B cell (primary cell): ENCODE measurements around the gene STARD6. TPM values are rescaled to one million over a fixed set of nuclear protein-coding genes. Genes with fewer than 3 reads are reported as not detected.
A peak's percentile ranks its signal among the peaks of the same experiment; 100 is the strongest.

Source experiments
- ATAC-seq: fragments of 200-7000 bp; cut with Tn5 transposase; one replicate; pipeline ENCODE4 v1.10.0; 2021; ENCODE audit warnings: low read depth, mild to moderate bottlenecking, moderate number of reproducible peaks, moderate library complexity
- CTCF ChIA-PET: fragments of 350-600 bp; sonication (Branson Sonifier 250); formaldehyde crosslinking; loops from one replicate; lab custom pipeline; 2021; ENCODE audit warnings: antibody characterized with exemption, inconsistent platforms; lab: Charles Lee
- POLR2A ChIA-PET: fragments of 350-600 bp; sonication (Branson Sonifier 250); formaldehyde crosslinking; loops from one replicate; lab custom pipeline; 2021; ENCODE audit warnings: antibody characterized with exemption; lab: Charles Lee
- DNase-seq: peaks from one replicate; pipeline ENCODE4 v3.0.0; 2013
- H2AFZ ChIP-seq: 2 replicates; pipeline ENCODE4 v1.6.1; 2012; ENCODE audit warnings: mild to moderate bottlenecking, low read depth, low read length; ENCODE audit not compliant: insufficient read depth, poor library complexity, severe bottlenecking
- H3K27ac ChIP-seq, 2 donors: 1 replicate in 1 of 2; 2 replicates in 1 of 2; pipeline ENCODE4 v1.5.1; 2012 to 2013; ENCODE audit warnings: low read length in 2 of 2, mild to moderate bottlenecking in 2 of 2, moderate library complexity in 1 of 2
- H3K27me3 ChIP-seq, 4 experiments: fragments of 200-600 bp in 1 of 4; sonication (generic) in 1 of 4; replicated peaks in 1 of 4; 1 replicate in 2 of 4; 2 replicates in 2 of 4; pipeline versions ENCODE4 v1.6.1 to v1.7.0; 2013 to 2016; ENCODE audit warnings: low read length in 3 of 4, mild to moderate bottlenecking in 2 of 4, mixed read lengths in 1 of 4, moderate library complexity in 1 of 4; ENCODE audit not compliant: insufficient read depth in 4 of 4, control insufficient read depth in 3 of 4; ENCODE audit errors: control extremely low read depth in 1 of 4
- H3K36me3 ChIP-seq, 2 experiments: replicated peaks in 1 of 2; 1 replicate in 1 of 2; 2 replicates in 1 of 2; pipeline versions ENCODE4 v1.6.1 to v1.7.1; 2013; ENCODE audit warnings: low read length in 1 of 2; ENCODE audit not compliant: insufficient read depth in 2 of 2, control insufficient read depth in 1 of 2; ENCODE audit errors: control extremely low read depth in 1 of 2, extremely low read depth in 1 of 2
- H3K4me1 ChIP-seq, 2 donors: fragments of 200-600 bp in 1 of 2; sonication (generic) in 1 of 2; 1 replicate in 1 of 2; 2 replicates in 1 of 2; pipeline versions ENCODE4 v1.5.1 to v1.6.1; 2013 to 2017; ENCODE audit warnings: low read length in 2 of 2; ENCODE audit not compliant: control insufficient read depth in 2 of 2, insufficient read depth in 2 of 2
- H3K4me2 ChIP-seq: replicated peaks from 2 replicates; pipeline ENCODE3; 2012; ENCODE audit warnings: mild to moderate bottlenecking, low read depth, low read length; ENCODE audit not compliant: poor library complexity, severe bottlenecking
- H3K4me3 ChIP-seq, 5 experiments: fragments of 200-600 bp in 1 of 5; sonication (generic) in 1 of 5; 1 replicate in 3 of 5; 2 replicates in 2 of 5; pipeline versions ENCODE4 v1.5.1 to v1.7.0; 2011 to 2016; ENCODE audit warnings: low read length in 4 of 5, mild to moderate bottlenecking in 4 of 5, low read depth in 2 of 5, control low read depth in 1 of 5, moderate library complexity in 1 of 5; ENCODE audit not compliant: insufficient read depth in 1 of 5; ENCODE audit errors: control extremely low read depth in 1 of 5, extremely low read depth in 1 of 5
- H3K79me2 ChIP-seq: fragments of 200-600 bp; sonication (generic); one replicate; pipeline ENCODE4 v1.6.0; 2016; ENCODE audit warnings: low read length; ENCODE audit not compliant: control insufficient read depth, insufficient read depth
- H3K9ac ChIP-seq: fragments of 200-600 bp; sonication (generic); 2 replicates; pipeline ENCODE4 v1.6.1; 2017; ENCODE audit warnings: mild to moderate bottlenecking, low read length, moderate library complexity
- H3K9me3 ChIP-seq, 3 donors: one replicate each; pipeline versions ENCODE4 v1.6.1 to v1.7.1; 2013; ENCODE audit warnings: low read length in 2 of 3; ENCODE audit not compliant: control insufficient read depth in 2 of 3, insufficient read depth in 1 of 3; ENCODE audit errors: control extremely low read depth in 1 of 3
- H4K20me1 ChIP-seq: 2 replicates; pipeline ENCODE4 v1.6.0; 2012; ENCODE audit warnings: mild to moderate bottlenecking, low read length; ENCODE audit not compliant: insufficient read depth, control insufficient read depth, poor library complexity, severe bottlenecking
- H3K27ac Mint-ChIP-seq: one replicate; pipeline ENCODE4 v1.8.0; 2021; ENCODE audit warnings: mixed read lengths
- H3K27me3 Mint-ChIP-seq: one replicate; pipeline ENCODE4 v1.8.0; 2021; ENCODE audit warnings: mixed read lengths
- H3K4me1 Mint-ChIP-seq: one replicate; pipeline ENCODE4 v1.8.0; 2021; ENCODE audit warnings: mixed read lengths
- H3K4me3 Mint-ChIP-seq: one replicate; pipeline ENCODE4 v1.8.0; 2021; ENCODE audit warnings: mixed read lengths
- H3K9me3 Mint-ChIP-seq: one replicate; pipeline ENCODE4 v1.8.0; 2022; ENCODE audit warnings: mixed read lengths; ENCODE audit not compliant: insufficient read depth
- EZH2 ChIP-seq: IDR thresholded peaks from 2 replicates; pipeline ENCODE4 v1.6.1; 2012; ENCODE audit warnings: borderline replicate concordance, low read depth, mild to moderate bottlenecking, moderate library complexity, low read length; ENCODE audit not compliant: insufficient read depth, poor library complexity, severe bottlenecking
- WGBS: methylation state at CpG from one replicate; pipeline ENCODE4 v1.1.5; 2013; ENCODE audit warnings: missing lambda C conversion rate; ENCODE audit not compliant: insufficient coverage; 5-methylcytosine and 5-hydroxymethylcytosine counted together
- intact Hi-C: fragments of 100-400 bp; cut with micrococcal nuclease; formaldehyde crosslinking; loops from one replicate; pipeline ENCODE4 v1.10.0; 2022
- polyA plus RNA-seq: library from polyadenylated mRNA; depleted of rRNA; stranded (reverse); fragments of >200 nt; gene quantifications from 2 replicates; pipeline ENCODE4 v1.2.3, GENCODE V29; 2012
- total RNA-seq, 2 donors: library from RNA; stranded (reverse); fragments of 120-200 nt in 1 of 2; gene quantifications; 1 replicate in 1 of 2; 2 replicates in 1 of 2; pipeline versions ENCODE4 v1.2.3 to v1.2.4, GENCODE V29; 2013 to 2022
- TF ChIP-seq, protein P1 (sequence below): fragments of 200-600 bp; IDR thresholded peaks from one replicate; pipeline ENCODE4 v1.8.0; 2022; ENCODE audit warnings: antibody characterized with exemption, mild to moderate bottlenecking

STARD6 gene
- total and polyA plus RNA-seq, 2 donors (not counting 1 experiment from before 2014, with no cell fraction given): not detected

GRCh38 chr18:54357082-54357659, 487 bp downstream of the STARD6 start:
- Mint-ChIP-seq H3K9me3 (no peaks in the 10 kb centered on the region), H3K4me3 (peak overlapping the region; percentile 92), H3K27me3 (peaks cover 2% of the 10 kb centered on the region), H3K27ac (peak overlapping the region; percentile 82), H3K4me1 (peaks cover 17% of the 10 kb centered on the region)
- ATAC-seq: no peak
- ChIA-PET CTCF (interaction anchor here (0.9 to 4.6 kb wide), 11 partner anchors 8 to 139 kb away, joined by 3 to 26 read pairs (median 4); partner anchors contain the start of gene POLI), POLR2A (interaction anchor here (0.6 to 1.3 kb wide), 4 partner anchors 32 to 134 kb away, joined by 3 to 9 read pairs (median 3); partner anchors contain the start of gene MBD2)
- Histone ChIP-seq H4K20me1 (no peaks in the 10 kb centered on the region), H3K36me3 (no peaks in the 10 kb centered on the region), H3K27ac (peak overlapping the region; percentile 30 to 80), H3K4me1 (peaks cover 8 to 9% of the 10 kb centered on the region in 2 donors), H3K9ac (peak overlapping the region; percentile 93), H3K4me3 (peak overlapping the region; percentile 21 to 99 (median 81)), H2AFZ (peak overlapping the region; percentile 99), H3K9me3 (no peaks in the 10 kb centered on the region), H3K27me3 (peaks cover 0 to 5% (median 1%) of the 10 kb centered on the region in 4 experiments), H3K79me2 (peaks cover 5% of the 10 kb centered on the region), H3K4me2 (peak overlapping the region; percentile 86)
- WGBS: 6% methylated on average over 7 of the region's 15 CpGs
- TF ChIP-seq, protein P1, sequence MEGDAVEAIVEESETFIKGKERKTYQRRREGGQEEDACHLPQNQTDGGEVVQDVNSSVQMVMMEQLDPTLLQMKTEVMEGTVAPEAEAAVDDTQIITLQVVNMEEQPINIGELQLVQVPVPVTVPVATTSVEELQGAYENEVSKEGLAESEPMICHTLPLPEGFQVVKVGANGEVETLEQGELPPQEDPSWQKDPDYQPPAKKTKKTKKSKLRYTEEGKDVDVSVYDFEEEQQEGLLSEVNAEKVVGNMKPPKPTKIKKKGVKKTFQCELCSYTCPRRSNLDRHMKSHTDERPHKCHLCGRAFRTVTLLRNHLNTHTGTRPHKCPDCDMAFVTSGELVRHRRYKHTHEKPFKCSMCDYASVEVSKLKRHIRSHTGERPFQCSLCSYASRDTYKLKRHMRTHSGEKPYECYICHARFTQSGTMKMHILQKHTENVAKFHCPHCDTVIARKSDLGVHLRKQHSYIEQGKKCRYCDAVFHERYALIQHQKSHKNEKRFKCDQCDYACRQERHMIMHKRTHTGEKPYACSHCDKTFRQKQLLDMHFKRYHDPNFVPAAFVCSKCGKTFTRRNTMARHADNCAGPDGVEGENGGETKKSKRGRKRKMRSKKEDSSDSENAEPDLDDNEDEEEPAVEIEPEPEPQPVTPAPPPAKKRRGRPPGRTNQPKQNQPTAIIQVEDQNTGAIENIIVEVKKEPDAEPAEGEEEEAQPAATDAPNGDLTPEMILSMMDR: no peak
- TF ChIP-seq EZH2: no peak
- DNase-seq: no peak
- intact Hi-C loops: loop anchor here (1.0 to 2.0 kb wide), 3 partner anchors 36 to 133 kb away; partner anchors contain the start of genes MBD2 and POLI

GRCh38 chr18:54351186-54351585, 6.5 kb downstream of the STARD6 start:
- intact Hi-C loops: no loop called here
- Histone ChIP-seq H3K9ac (no peak overlapping the region), H3K36me3 (no peaks in the 10 kb centered on the region), H3K79me2 (no peaks in the 10 kb centered on the region), H4K20me1 (no peaks in the 10 kb centered on the region), H3K9me3 (no peaks in the 10 kb centered on the region), H2AFZ (no peak overlapping the region), H3K27ac (no peak overlapping the region), H3K27me3 (peaks cover 0 to 8% (median 3%) of the 10 kb centered on the region in 4 experiments), H3K4me3 (no peak overlapping the region), H3K4me2 (no peak overlapping the region), H3K4me1 (no peaks in the 10 kb centered on the region)
- no peak for ATAC-seq
- Mint-ChIP-seq H3K4me3 (no peak overlapping the region), H3K27me3 (peaks cover 15% of the 10 kb centered on the region), H3K27ac (no peak overlapping the region), H3K9me3 (no peaks in the 10 kb centered on the region), H3K4me1 (no peaks in the 10 kb centered on the region)
- 83% methylated on average over 1 of the region's 1 CpG for WGBS
- POLR2A ChIA-PET: no interaction called here
- TF ChIP-seq EZH2: no peak
- TF ChIP-seq, protein P1: no peak
- CTCF ChIA-PET: interaction anchor here (0.6 kb wide), 1 partner anchor 75 kb away, joined by 3 read pairs; no protein-coding TSS in a partner anchor
- no peak for DNase-seq
